SU-DHL-6 (cell line): ENCODE measurements around the gene OR10A5.
"Not testable (repeated sequence)": the region's sequence is repeated elsewhere in the genome, so short reads cannot be mapped to it uniquely, and the experiment has no call there.

Experiments used
- EZH2phosphoT487 ChIP-seq: fragments of 200-600 bp; sonication (generic), shearing (Covaris generic); conservative IDR thresholded peaks from 2 replicates; pipeline ENCODE4 v1.6.1; 2018; ENCODE audit warnings: mild to moderate bottlenecking, antibody characterized with exemption, low read length, moderate library complexity, mixed read lengths
- TF ChIP-seq, protein P1 (sequence below): fragments of 200-600 bp; sonication (generic); IDR thresholded peaks from one replicate; pipeline ENCODE4 v1.5.1; 2017; ENCODE audit warnings: antibody characterized with exemption, mild to moderate bottlenecking, low read length, moderate library complexity; ENCODE audit not compliant: insufficient read depth, poor library complexity, severe bottlenecking

DNA sequence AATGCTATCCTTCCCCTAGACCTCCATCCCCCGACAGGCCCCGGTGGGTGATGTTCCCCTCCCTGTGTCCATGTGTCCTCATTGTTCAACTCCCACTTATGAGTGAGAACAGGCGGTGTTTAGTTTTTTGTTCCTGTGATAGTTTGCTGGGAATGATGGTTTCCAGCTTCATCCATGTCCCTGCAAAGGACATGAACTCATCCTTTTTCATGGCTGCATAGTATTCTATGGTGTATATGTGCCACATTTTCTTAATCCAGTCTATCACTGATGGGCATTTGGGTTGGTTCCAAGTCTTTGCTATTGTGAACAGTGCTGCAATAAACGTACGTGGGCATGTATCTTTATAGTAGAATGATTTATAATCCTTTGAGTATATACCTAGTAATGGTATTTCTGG is 42.2 kb downstream of the OR10A5 start:
- TF ChIP-seq, protein P1, sequence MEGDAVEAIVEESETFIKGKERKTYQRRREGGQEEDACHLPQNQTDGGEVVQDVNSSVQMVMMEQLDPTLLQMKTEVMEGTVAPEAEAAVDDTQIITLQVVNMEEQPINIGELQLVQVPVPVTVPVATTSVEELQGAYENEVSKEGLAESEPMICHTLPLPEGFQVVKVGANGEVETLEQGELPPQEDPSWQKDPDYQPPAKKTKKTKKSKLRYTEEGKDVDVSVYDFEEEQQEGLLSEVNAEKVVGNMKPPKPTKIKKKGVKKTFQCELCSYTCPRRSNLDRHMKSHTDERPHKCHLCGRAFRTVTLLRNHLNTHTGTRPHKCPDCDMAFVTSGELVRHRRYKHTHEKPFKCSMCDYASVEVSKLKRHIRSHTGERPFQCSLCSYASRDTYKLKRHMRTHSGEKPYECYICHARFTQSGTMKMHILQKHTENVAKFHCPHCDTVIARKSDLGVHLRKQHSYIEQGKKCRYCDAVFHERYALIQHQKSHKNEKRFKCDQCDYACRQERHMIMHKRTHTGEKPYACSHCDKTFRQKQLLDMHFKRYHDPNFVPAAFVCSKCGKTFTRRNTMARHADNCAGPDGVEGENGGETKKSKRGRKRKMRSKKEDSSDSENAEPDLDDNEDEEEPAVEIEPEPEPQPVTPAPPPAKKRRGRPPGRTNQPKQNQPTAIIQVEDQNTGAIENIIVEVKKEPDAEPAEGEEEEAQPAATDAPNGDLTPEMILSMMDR: not testable (repeated sequence)
- not testable (repeated sequence) for TF ChIP-seq EZH2phosphoT487
